A673 (cell line): ENCODE results near the gene EXOC4. TPM values are rescaled to one million over a fixed set of nuclear protein-coding genes. Genes with fewer than 3 reads are reported as not detected.

ENCODE experiments used
- BruUV-seq: library from RNA; stranded (reverse); fragments of 400-500 nt; replicated peaks from 2 replicates; lab custom pipeline; 2021; lab: Mats Ljungman, UMichigan
- CTCF ChIA-PET: fragments of 300-600 bp; sonication (Branson Sonifier 250); formaldehyde crosslinking; loops from one replicate; lab custom pipeline; 2022; ENCODE audit warnings: antibody characterized with exemption; lab: Charles Lee
- POLR2A ChIA-PET: fragments of 300-600 bp; sonication (Branson Sonifier 250); formaldehyde crosslinking; loops from one replicate; lab custom pipeline; 2022; ENCODE audit warnings: antibody characterized with exemption; ENCODE audit not compliant: low non-redundant PET; lab: Charles Lee
- DNase-seq: peaks from one replicate; pipeline ENCODE4 v3.0.0-alpha.2; 2015; ENCODE audit warnings: low spot score
- H3K27ac ChIP-seq: fragments of 200-600 bp; sonication (generic); 2 replicates; pipeline ENCODE4 v1.5.1; 2016; ENCODE audit warnings: mixed run types, low read depth, mild to moderate bottlenecking, mixed read lengths, antibody characterized with exemption, low read length; ENCODE audit not compliant: poor library complexity, severe bottlenecking
- H3K27me3 ChIP-seq: fragments of 200-600 bp; sonication (generic); replicated peaks from 2 replicates; pipeline ENCODE4 v1.6.1; 2017; ENCODE audit warnings: mixed run types, low read depth, mild to moderate bottlenecking, mixed read lengths, antibody characterized with exemption, low read length; ENCODE audit not compliant: insufficient read depth, poor library complexity
- H3K36me3 ChIP-seq: fragments of 200-600 bp; sonication (generic); 2 replicates; pipeline ENCODE4 v1.6.1; 2016; ENCODE audit warnings: mixed run types, mild to moderate bottlenecking, mixed read lengths, antibody characterized with exemption, low read length; ENCODE audit not compliant: insufficient read depth, poor library complexity, severe bottlenecking
- H3K4me1 ChIP-seq: fragments of 200-600 bp; sonication (generic); 2 replicates; pipeline ENCODE4 v1.6.1; 2017; ENCODE audit warnings: mixed run types, mild to moderate bottlenecking, mixed read lengths, antibody characterized with exemption, low read length; ENCODE audit not compliant: insufficient read depth, poor library complexity, severe bottlenecking
- H3K4me3 ChIP-seq: fragments of 200-600 bp; sonication (generic); 2 replicates; pipeline ENCODE4 v1.5.1; 2016; ENCODE audit warnings: low read depth, mixed run types, mild to moderate bottlenecking, mixed read lengths, low read length; ENCODE audit not compliant: poor library complexity, severe bottlenecking
- H3K9me3 ChIP-seq: fragments of 200-600 bp; sonication (generic); 2 replicates; pipeline ENCODE4 v1.6.1; 2016; ENCODE audit warnings: mixed run types, low read depth, mild to moderate bottlenecking, mixed read lengths, antibody characterized with exemption, low read length; ENCODE audit not compliant: poor library complexity, severe bottlenecking
- EZH2 ChIP-seq: fragments of 200-600 bp; sonication (generic); IDR thresholded peaks from 2 replicates; pipeline ENCODE4 v1.6.1; 2017; ENCODE audit warnings: borderline replicate concordance, low read depth, mild to moderate bottlenecking, mixed read lengths, antibody characterized with exemption, low read length; ENCODE audit not compliant: poor library complexity, severe bottlenecking
- intact Hi-C: fragments of 100-400 bp; cut with micrococcal nuclease; formaldehyde crosslinking; loops from one replicate; pipeline ENCODE4 v1.10.0; 2022; ENCODE audit not compliant: unreplicated experiment
- total RNA-seq: library from RNA; stranded (reverse); gene quantifications from 2 replicates; pipeline ENCODE4 v1.2.3, GENCODE V29; 2021
- TF ChIP-seq, protein P1 (sequence below): fragments of 300-800, 200-600 bp; sonication (generic); conservative IDR thresholded peaks from 2 replicates; pipeline ENCODE4 v1.5.1; 2017; ENCODE audit warnings: low read depth, mild to moderate bottlenecking, antibody characterized with exemption, low read length, moderate library complexity, mixed read lengths

EXOC4 gene
- total RNA-seq, 1 experiment from 2014 or later = 66.1 TPM

DNA sequence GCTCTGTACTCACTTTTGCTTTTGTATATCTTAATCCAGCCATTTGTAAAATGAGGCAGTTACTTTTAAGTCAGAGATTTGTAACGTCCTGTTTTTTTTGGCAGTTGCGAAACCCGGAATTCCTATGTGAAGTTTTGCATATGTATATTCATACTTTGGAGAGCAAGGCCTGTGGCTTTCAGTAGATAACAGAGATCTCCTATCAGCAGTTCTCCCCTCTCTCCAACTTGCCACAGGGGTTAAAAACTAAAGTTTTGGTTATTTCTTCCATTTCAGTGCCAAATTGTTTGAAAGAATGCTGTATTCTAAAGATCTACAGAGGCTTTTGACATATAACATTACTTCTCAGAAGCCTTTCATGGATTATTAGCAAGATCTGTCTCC lies 102.4 kb downstream of the EXOC4 start:
- Histone ChIP-seq H3K27me3 (no peaks in the 10 kb centered on the region), H3K4me3 (no peak overlapping the region), H3K9me3 (peaks cover 14% of the 10 kb centered on the region), H3K27ac (peak overlapping the region; percentile 72), H3K4me1 (peaks cover 40% of the 10 kb centered on the region), H3K36me3 (no peaks in the 10 kb centered on the region)
- DNase-seq = peak; percentile 63
- BruUV-seq = no TSS peak
- POLR2A ChIA-PET = no interaction called here
- CTCF ChIA-PET = no interaction called here
- TF ChIP-seq, protein P1, sequence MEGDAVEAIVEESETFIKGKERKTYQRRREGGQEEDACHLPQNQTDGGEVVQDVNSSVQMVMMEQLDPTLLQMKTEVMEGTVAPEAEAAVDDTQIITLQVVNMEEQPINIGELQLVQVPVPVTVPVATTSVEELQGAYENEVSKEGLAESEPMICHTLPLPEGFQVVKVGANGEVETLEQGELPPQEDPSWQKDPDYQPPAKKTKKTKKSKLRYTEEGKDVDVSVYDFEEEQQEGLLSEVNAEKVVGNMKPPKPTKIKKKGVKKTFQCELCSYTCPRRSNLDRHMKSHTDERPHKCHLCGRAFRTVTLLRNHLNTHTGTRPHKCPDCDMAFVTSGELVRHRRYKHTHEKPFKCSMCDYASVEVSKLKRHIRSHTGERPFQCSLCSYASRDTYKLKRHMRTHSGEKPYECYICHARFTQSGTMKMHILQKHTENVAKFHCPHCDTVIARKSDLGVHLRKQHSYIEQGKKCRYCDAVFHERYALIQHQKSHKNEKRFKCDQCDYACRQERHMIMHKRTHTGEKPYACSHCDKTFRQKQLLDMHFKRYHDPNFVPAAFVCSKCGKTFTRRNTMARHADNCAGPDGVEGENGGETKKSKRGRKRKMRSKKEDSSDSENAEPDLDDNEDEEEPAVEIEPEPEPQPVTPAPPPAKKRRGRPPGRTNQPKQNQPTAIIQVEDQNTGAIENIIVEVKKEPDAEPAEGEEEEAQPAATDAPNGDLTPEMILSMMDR = no peak
- TF ChIP-seq EZH2 = no peak
- intact Hi-C loops = no loop called here

DNA sequence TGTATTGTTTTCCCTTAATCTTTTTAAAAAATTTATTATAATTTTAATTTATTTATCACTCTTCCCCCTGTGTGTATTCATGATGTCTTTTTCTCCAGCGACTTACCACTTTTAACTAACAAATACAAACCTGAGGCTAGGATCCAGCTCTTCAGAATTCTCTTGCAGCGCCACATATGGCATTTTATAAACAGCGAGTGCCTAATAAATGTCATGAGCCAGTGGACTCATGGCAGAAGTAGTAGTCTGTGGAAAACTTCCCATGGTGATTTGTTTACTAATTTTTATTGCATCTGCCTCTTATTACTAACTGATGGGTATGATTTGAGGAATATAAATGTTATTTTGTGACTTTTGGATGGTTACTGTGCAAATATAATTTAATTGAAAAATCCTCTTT lies 102.9 kb downstream of the EXOC4 start:
- Histone ChIP-seq H3K9me3 (peaks cover 14% of the 10 kb centered on the region), H3K27ac (no peak overlapping the region), H3K4me1 (peaks cover 40% of the 10 kb centered on the region), H3K36me3 (no peaks in the 10 kb centered on the region), H3K4me3 (no peak overlapping the region), H3K27me3 (no peaks in the 10 kb centered on the region)
- TF ChIP-seq EZH2 = no peak
- TF ChIP-seq, protein P1 = no peak
- ChIA-PET CTCF (no interaction called here), POLR2A (no interaction called here)
- BruUV-seq = no TSS peak
- DNase-seq = no peak
- intact Hi-C loops = no loop called here

DNA sequence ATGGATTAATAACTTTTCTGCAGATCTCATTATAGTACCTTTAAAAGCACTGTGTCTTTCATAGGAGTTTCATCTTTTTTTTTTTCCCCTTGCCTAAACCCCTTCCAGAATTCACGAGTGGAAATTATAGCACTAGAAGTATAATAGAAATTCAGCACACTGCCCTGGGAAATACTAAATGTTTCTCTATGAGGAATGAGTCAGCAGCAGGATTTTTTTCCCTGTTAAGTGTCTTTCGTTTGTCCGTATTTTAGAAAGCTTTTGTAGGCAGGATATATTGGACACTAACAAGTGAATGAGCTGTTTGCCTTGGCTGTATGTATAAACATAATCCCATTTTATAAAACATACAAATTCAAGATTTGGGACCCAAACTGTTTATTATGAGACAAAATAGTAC lies 105.8 kb downstream of the EXOC4 start:
- intact Hi-C loops = no loop called here
- Histone ChIP-seq H3K27ac (peak overlapping the region; percentile 49), H3K9me3 (no peaks in the 10 kb centered on the region), H3K4me3 (no peak overlapping the region), H3K4me1 (peaks cover 40% of the 10 kb centered on the region), H3K27me3 (no peaks in the 10 kb centered on the region), H3K36me3 (no peaks in the 10 kb centered on the region)
- no peak for TF ChIP-seq EZH2
- TF ChIP-seq, protein P1 = no peak
- no TSS peak for BruUV-seq
- POLR2A ChIA-PET = no interaction called here
- CTCF ChIA-PET = no interaction called here
- DNase-seq = no peak
